HEK293T (cell line): ENCODE measurements around the gene NR1H4.

Source experiments
- ARNT ChIP-seq: fragments of 450-650 bp; IDR thresholded peaks from 2 replicates; pipeline ENCODE4 v1.6.1; 2017; ENCODE audit warnings: mild to moderate bottlenecking
- BHLHE40 ChIP-seq: fragments of 450-650 bp; IDR thresholded peaks from 2 replicates; pipeline ENCODE4 v1.6.1; 2016; ENCODE audit warnings: mild to moderate bottlenecking, moderate library complexity, borderline replicate concordance
- CTBP1 ChIP-seq: fragments of 450-650 bp; IDR thresholded peaks from 2 replicates; pipeline ENCODE4 v1.6.1; 2016; ENCODE audit warnings: borderline replicate concordance
- ELF4 ChIP-seq: fragments of 450-650 bp; IDR thresholded peaks from 2 replicates; pipeline ENCODE4 v1.6.1; 2017; ENCODE audit warnings: antibody characterized with exemption
- FOXK2 ChIP-seq: fragments of 450-650 bp; IDR thresholded peaks from 2 replicates; pipeline ENCODE4 v1.6.1; 2016; ENCODE audit warnings: mild to moderate bottlenecking
- HDGF ChIP-seq: fragments of 450-650 bp; IDR thresholded peaks from 2 replicates; pipeline ENCODE4 v1.6.1; 2017; ENCODE audit warnings: antibody characterized with exemption, borderline replicate concordance
- L3MBTL2 ChIP-seq: fragments of 450-650 bp; conservative IDR thresholded peaks from 2 replicates; pipeline ENCODE4 v1.6.1; 2016; ENCODE audit warnings: mild to moderate bottlenecking
- SP1 ChIP-seq: fragments of 450-650 bp; IDR thresholded peaks from 2 replicates; pipeline ENCODE4 v1.6.1; 2017
- SUZ12 ChIP-seq: fragments of 450-650 bp; IDR thresholded peaks from 2 replicates; pipeline ENCODE4 v1.6.1; 2016; ENCODE audit warnings: mild to moderate bottlenecking
- TARDBP ChIP-seq: fragments of 450-650 bp; IDR thresholded peaks from 2 replicates; pipeline ENCODE4 v1.6.1; 2016
- ZNF384 ChIP-seq: fragments of 450-650 bp; IDR thresholded peaks from 2 replicates; pipeline ENCODE4 v1.6.1; 2016
- TF ChIP-seq, protein P1 (sequence below): fragments of 450-650 bp; IDR thresholded peaks from 2 replicates; pipeline ENCODE4 v1.6.1; 2016

DNA sequence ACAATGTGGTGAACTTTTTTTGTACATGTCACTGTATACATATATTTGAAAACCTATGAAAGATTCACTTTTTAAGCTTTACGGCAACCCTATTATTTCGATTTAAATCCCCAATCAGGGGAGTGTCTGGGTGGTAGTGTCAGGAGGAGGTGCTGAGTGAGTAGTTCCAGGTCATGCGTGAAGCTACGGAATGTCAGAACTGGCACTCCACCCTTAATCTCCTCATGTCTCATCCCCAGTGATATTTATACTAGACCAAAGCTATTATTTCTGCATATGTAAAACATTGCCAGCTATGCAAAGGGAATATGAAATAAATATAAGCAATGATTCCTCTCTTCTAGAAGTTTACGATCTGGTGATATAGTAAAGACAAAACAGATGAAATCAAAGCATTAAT lies 12.3 kb downstream of the NR1H4 start:
- TF ChIP-seq, protein P1, sequence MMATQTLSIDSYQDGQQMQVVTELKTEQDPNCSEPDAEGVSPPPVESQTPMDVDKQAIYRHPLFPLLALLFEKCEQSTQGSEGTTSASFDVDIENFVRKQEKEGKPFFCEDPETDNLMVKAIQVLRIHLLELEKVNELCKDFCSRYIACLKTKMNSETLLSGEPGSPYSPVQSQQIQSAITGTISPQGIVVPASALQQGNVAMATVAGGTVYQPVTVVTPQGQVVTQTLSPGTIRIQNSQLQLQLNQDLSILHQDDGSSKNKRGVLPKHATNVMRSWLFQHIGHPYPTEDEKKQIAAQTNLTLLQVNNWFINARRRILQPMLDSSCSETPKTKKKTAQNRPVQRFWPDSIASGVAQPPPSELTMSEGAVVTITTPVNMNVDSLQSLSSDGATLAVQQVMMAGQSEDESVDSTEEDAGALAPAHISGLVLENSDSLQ: no peak
- no peak for TF ChIP-seq CTBP1
- no peak for TF ChIP-seq SUZ12
- TF ChIP-seq SP1: no peak
- TF ChIP-seq ZNF384: no peak
- no peak for TF ChIP-seq HDGF
- no peak for TF ChIP-seq ARNT
- no peak for TF ChIP-seq ELF4
- TF ChIP-seq L3MBTL2: no peak
- no peak for TF ChIP-seq TARDBP
- TF ChIP-seq FOXK2: no peak
- no peak for TF ChIP-seq BHLHE40
